GM12878 (cell line): ENCODE data around the gene KIF25. TPM values are rescaled to one million over a fixed set of nuclear protein-coding genes. Genes with fewer than 3 reads are reported as not detected.

ENCODE experiments used
- ATAC-seq: fragments of 200-7000 bp; cut with Tn5 transposase; 3 replicates; pipeline ENCODE4 v1.9.1; 2020; ENCODE audit warnings: mild to moderate bottlenecking, moderate library complexity
- BruUV-seq: library from RNA; stranded (reverse); fragments of 400-500 nt; replicated peaks from 2 replicates; lab custom pipeline; 2021; lab: Mats Ljungman, UMichigan
- CTCF ChIA-PET: fragments of 300-600 bp; sonication (Branson Sonifier 250); formaldehyde crosslinking; extraction: SDS; loops from one replicate; lab custom pipeline; 2021; ENCODE audit warnings: inconsistent platforms; lab: Yijun Ruan, JAX
- POLR2A ChIA-PET: fragments of 350-600 bp; formaldehyde crosslinking; extraction: SDS; loops from one replicate; lab custom pipeline; 2021; ENCODE audit warnings: inconsistent platforms; lab: Charles Lee
- RAD21 ChIA-PET: fragments of 300-600 bp; sonication (Branson Sonifier 250); formaldehyde crosslinking; loops from one replicate; lab custom pipeline; 2023; ENCODE audit warnings: antibody characterized with exemption; ENCODE audit not compliant: unreplicated experiment; lab: Charles Lee
- SMC1A ChIA-PET: fragments of 300-600 bp; sonication (Branson Sonifier 250); formaldehyde crosslinking; loops from one replicate; lab custom pipeline; 2023; ENCODE audit not compliant: unreplicated experiment, uncharacterized antibody; lab: Charles Lee
- DNase-seq: peaks from one replicate; pipeline ENCODE4 v3.0.0-alpha.2; 2011; ENCODE audit warnings: low read depth, low spot score
- FAIRE-seq: peaks from 3 replicates; lab custom pipeline; 2011; peaks lifted over from hg19 to GRCh38; lab: Jason Lieb, UNC
- H2AFZ ChIP-seq: 2 replicates; pipeline ENCODE4 v1.6.0; 2011; ENCODE audit warnings: low read depth, low read length, control low read depth; ENCODE audit not compliant: control insufficient read depth
- H3K27ac ChIP-seq: 2 replicates; pipeline ENCODE4 v1.5.1; 2011; ENCODE audit warnings: control low read depth; ENCODE audit not compliant: control insufficient read depth, insufficient read depth
- H3K27me3 ChIP-seq, 2 experiments: replicated peaks in 1 of 2; 2 replicates each; pipeline versions ENCODE4 v1.6.0 to v1.6.1; 2011; ENCODE audit warnings: low read length in 1 of 2; ENCODE audit not compliant: control insufficient read depth in 2 of 2, insufficient read depth in 2 of 2
- H3K36me3 ChIP-seq, 2 experiments: 2 replicates each; pipeline ENCODE4 v1.5.1; 2011; ENCODE audit warnings: low read length in 1 of 2; ENCODE audit not compliant: control insufficient read depth in 2 of 2, insufficient read depth in 2 of 2
- H3K4me1 ChIP-seq: 2 replicates; pipeline ENCODE4 v1.6.1; 2011; ENCODE audit warnings: mild to moderate bottlenecking, low read length, moderate library complexity, mixed read lengths; ENCODE audit not compliant: control insufficient read depth, insufficient read depth
- H3K4me2 ChIP-seq: 2 replicates; pipeline ENCODE4 v1.6.0; 2011; ENCODE audit warnings: control low read depth; ENCODE audit not compliant: control insufficient read depth, insufficient read depth
- H3K4me3 ChIP-seq: fragments of 200-600 bp; sonication (generic); 2 replicates; pipeline ENCODE4 v1.5.1; 2016
- H3K79me2 ChIP-seq: 2 replicates; pipeline ENCODE4 v1.6.0; 2011; ENCODE audit warnings: low read length; ENCODE audit not compliant: control insufficient read depth, insufficient read depth
- H3K9ac ChIP-seq: 2 replicates; pipeline ENCODE4 v1.8.0; 2011; ENCODE audit warnings: low read length, control low read depth, mixed read lengths; ENCODE audit not compliant: control insufficient read depth, insufficient read depth
- H3K9me3 ChIP-seq: replicated peaks from 3 replicates; pipeline ENCODE4 v1.5.1; 2011; ENCODE audit warnings: mild to moderate bottlenecking, low read length; ENCODE audit not compliant: control insufficient read depth, insufficient read depth
- H4K20me1 ChIP-seq: 2 replicates; pipeline ENCODE4 v1.6.0; 2011; ENCODE audit not compliant: control insufficient read depth, insufficient read depth
- ASH2L ChIP-seq: fragments of 300-600, 200-600 bp; sonication (generic); IDR thresholded peaks from 2 replicates; pipeline ENCODE4 v1.6.1; 2017; ENCODE audit warnings: low read depth, mild to moderate bottlenecking, borderline replicate concordance
- BRCA1 ChIP-seq: IDR thresholded peaks from 2 replicates; pipeline ENCODE4 v1.6.1; 2011; ENCODE audit warnings: low read depth, low read length, improper control_type of control experiment
- KLF5 ChIP-seq: fragments of 450-650 bp; IDR thresholded peaks from 2 replicates; pipeline ENCODE4 v1.6.1; 2014; ENCODE audit warnings: mild to moderate bottlenecking; ENCODE audit not compliant: partially characterized antibody
- MEF2A ChIP-seq: IDR thresholded peaks from 2 replicates; pipeline ENCODE4 v1.6.1; 2011; ENCODE audit warnings: low read depth, mild to moderate bottlenecking, low read length, moderate library complexity; ENCODE audit not compliant: insufficient read depth
- NKRF ChIP-seq: fragments of 450-650 bp; conservative IDR thresholded peaks from 2 replicates; pipeline ENCODE4 v1.6.1; 2017; ENCODE audit warnings: mild to moderate bottlenecking, moderate library complexity
- RCOR1 ChIP-seq: conservative IDR thresholded peaks from 2 replicates; pipeline ENCODE4 v1.6.1; 2012; ENCODE audit warnings: low read depth, low read length, improper control_type of control experiment
- SMAD1 ChIP-seq: fragments of 450-650 bp; IDR thresholded peaks from 2 replicates; pipeline ENCODE4 v1.6.1; 2018; ENCODE audit warnings: mild to moderate bottlenecking, low read depth; ENCODE audit not compliant: partially characterized antibody
- STAT1 ChIP-seq: fragments of 450-650 bp; conservative IDR thresholded peaks from 2 replicates; pipeline ENCODE4 v1.6.1; 2014; ENCODE audit warnings: antibody characterized with exemption, mild to moderate bottlenecking
- ZNF207 ChIP-seq: fragments of 450-650 bp; IDR thresholded peaks from 2 replicates; pipeline ENCODE4 v1.6.1; 2014; ENCODE audit warnings: antibody characterized with exemption, mild to moderate bottlenecking, borderline replicate concordance
- ZNF24 ChIP-seq: fragments of 450-650 bp; IDR thresholded peaks from 2 replicates; pipeline ENCODE4 v1.6.1; 2017; ENCODE audit warnings: antibody characterized with exemption, mild to moderate bottlenecking
- ZNF592 ChIP-seq: fragments of 450-650 bp; IDR thresholded peaks from 2 replicates; pipeline ENCODE4 v1.6.1; 2017; ENCODE audit warnings: mild to moderate bottlenecking, moderate library complexity
- WGBS: methylation state at CpG from one replicate; pipeline ENCODE4 v1.1.6; 2016; ENCODE audit warnings: low lambda C conversion rate; ENCODE audit not compliant: insufficient replicate concordance, insufficient coverage; ENCODE audit errors: missing lambda C conversion rate; 5-methylcytosine and 5-hydroxymethylcytosine counted together
- in situ Hi-C: fragments of 300-500 bp; cut with MboI; formaldehyde crosslinking; loops from 9 replicates; pipeline ENCODE4 v1.14.3; 2018; ENCODE audit warnings: mixed read lengths
- intact Hi-C: fragments of 100-400 bp; cut with micrococcal nuclease; formaldehyde crosslinking; loops from one replicate; pipeline ENCODE4 v1.14.2; 2022; ENCODE audit not compliant: unreplicated experiment
- polyA plus RNA-seq, 11 experiments: library from polyadenylated mRNA; depleted of rRNA in 4 of 11; unstranded in 6 of 11; stranded (reverse) in 5 of 11; fragments of >200 nt; fragmentation: Nextera tagmentation in 4 of 11; fragmentation: Illumina TruSeq in 1 of 11; extraction: Ambion mirVana in 4 of 11; extraction: Trizol in 1 of 11; gene quantifications; 1 replicate in 1 of 11; 2 replicates in 10 of 11; pipeline versions ENCODE4 v1.2.1 to v1.2.3, GENCODE V29; 2011 to 2016; ENCODE audit warnings: inconsistent platforms in 2 of 11, missing spikeins in 2 of 11, low read depth in 1 of 11
- total RNA-seq, 4 experiments: library from RNA; depleted of rRNA in 3 of 4; stranded (reverse); fragments of >200 nt in 3 of 4; fragmentation: Illumina TruSeq in 1 of 4; extraction: Trizol in 1 of 4; gene quantifications; 2 replicates each; pipeline versions ENCODE4 v1.2.1 to v1.2.3, GENCODE V29; 2013 to 2021
- TF ChIP-seq, protein P1 (sequence below): IDR thresholded peaks from 2 replicates; pipeline ENCODE4 v1.6.1; 2012; ENCODE audit warnings: low read depth, low read length, improper control_type of control experiment

The KIF25 gene
- total and polyA plus RNA-seq, 10 of the 15 experiments (the other 5 are each of a cell fraction or from before 2014, with no cell fraction given): not detected

DNA sequence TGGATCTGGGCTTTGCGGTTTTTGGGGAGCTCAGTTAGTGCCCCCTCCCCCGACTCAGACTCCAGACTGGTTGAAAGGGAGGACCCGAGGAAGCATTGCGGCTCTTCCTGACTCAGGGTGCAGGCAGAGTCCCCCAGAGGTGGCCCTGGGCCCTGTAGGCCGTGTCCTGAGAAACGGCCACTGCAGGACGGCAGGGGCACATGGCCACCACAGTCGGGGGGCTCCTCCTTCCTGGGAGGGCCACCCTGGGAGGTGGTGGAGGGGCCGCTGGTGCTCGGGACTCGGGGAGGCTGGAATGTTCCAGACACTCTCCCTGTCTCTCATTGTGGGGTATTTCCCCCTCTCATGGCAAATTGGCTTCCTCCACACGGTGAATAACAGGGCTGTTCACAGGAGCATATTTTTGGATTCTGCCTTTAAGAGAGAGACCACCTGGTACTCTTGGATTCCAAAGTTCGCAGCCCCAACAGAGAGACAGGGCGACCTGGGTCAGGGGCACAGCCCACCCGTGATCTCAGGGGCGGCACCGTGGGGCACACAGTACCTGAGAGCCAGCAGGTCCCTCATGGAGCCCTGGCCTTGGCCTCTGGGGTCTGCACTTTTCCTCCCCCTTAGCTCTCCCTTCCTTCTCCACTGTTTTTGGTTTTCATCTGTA, 45.8 kb downstream of the KIF25 start:
- CTCF ChIA-PET: no interaction called here
- Histone ChIP-seq H3K4me1 (no peaks in the 10 kb centered on the region), H3K4me3 (no peak overlapping the region), H3K79me2 (no peaks in the 10 kb centered on the region), H3K27me3 (no peaks in the 10 kb centered on the region), H3K27ac (no peak overlapping the region), H4K20me1 (no peaks in the 10 kb centered on the region), H3K9me3 (no peaks in the 10 kb centered on the region; the same call in 2 of the 3 replicates), H3K4me2 (no peak overlapping the region), H2AFZ (no peak overlapping the region), H3K36me3 (no peaks in the 10 kb centered on the region), H3K9ac (no peak overlapping the region)
- 50% methylated on average over 17 of the region's 17 CpGs for WGBS
- DNase-seq: no peak
- ATAC-seq: no peak
- POLR2A ChIA-PET: no interaction called here
- intact Hi-C loops: no loop called here
- SMC1A ChIA-PET: no interaction called here
- no peak for FAIRE-seq
- BruUV-seq: no TSS peak
- RAD21 ChIA-PET: no interaction called here
- in situ Hi-C loops: no loop called here
- TF ChIP-seq STAT1: no peak
- TF ChIP-seq ZNF592: no peak
- no peak for TF ChIP-seq RCOR1
- TF ChIP-seq, protein P1, sequence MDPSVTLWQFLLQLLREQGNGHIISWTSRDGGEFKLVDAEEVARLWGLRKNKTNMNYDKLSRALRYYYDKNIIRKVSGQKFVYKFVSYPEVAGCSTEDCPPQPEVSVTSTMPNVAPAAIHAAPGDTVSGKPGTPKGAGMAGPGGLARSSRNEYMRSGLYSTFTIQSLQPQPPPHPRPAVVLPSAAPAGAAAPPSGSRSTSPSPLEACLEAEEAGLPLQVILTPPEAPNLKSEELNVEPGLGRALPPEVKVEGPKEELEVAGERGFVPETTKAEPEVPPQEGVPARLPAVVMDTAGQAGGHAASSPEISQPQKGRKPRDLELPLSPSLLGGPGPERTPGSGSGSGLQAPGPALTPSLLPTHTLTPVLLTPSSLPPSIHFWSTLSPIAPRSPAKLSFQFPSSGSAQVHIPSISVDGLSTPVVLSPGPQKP: no peak
- TF ChIP-seq NKRF: no peak
- TF ChIP-seq BRCA1: no peak
- no peak for TF ChIP-seq ASH2L
- TF ChIP-seq MEF2A: no peak
- no peak for TF ChIP-seq SMAD1
- no peak for TF ChIP-seq KLF5
- no peak for TF ChIP-seq ZNF24
- no peak for TF ChIP-seq ZNF207
